Neural cell (in vitro differentiated cells): Measurements from ENCODE around the gene CCDC33. TPM values are rescaled to one million over a fixed set of nuclear protein-coding genes. Genes with fewer than 3 reads are reported as not detected.

Experiments
- H2AFZ ChIP-seq: fragments of 200-600, 300-800 bp; sonication (generic), shearing (Covaris generic); 2 replicates; pipeline ENCODE4 v1.6.0; 2014; ENCODE audit warnings: low read depth, mild to moderate bottlenecking, antibody characterized with exemption, low read length, moderate library complexity
- H3F3A ChIP-seq: fragments of 200-600 bp; shearing (Covaris generic); 2 replicates; pipeline ENCODE4 v1.6.1; 2016; ENCODE audit warnings: mild to moderate bottlenecking, moderate library complexity, mixed read lengths, antibody characterized with exemption, low read length; ENCODE audit not compliant: insufficient read depth, poor library complexity, severe bottlenecking
- H3K27ac ChIP-seq: fragments of 200-600, 300-800 bp; sonication (generic), shearing (Covaris generic); 2 replicates; pipeline ENCODE4 v1.5.1; 2014; ENCODE audit warnings: mild to moderate bottlenecking, low read length, moderate library complexity
- H3K27me3 ChIP-seq: fragments of 300-800, 200-600 bp; sonication (generic), shearing (Covaris generic); 2 replicates; pipeline ENCODE4 v1.6.0; 2014; ENCODE audit warnings: mild to moderate bottlenecking, low read depth, low read length, moderate library complexity; ENCODE audit not compliant: insufficient read depth
- H3K36me3 ChIP-seq: fragments of 300-800, 200-600 bp; sonication (generic), shearing (Covaris generic); 2 replicates; pipeline ENCODE4 v1.5.1; 2014; ENCODE audit warnings: mild to moderate bottlenecking, antibody characterized with exemption, low read length, moderate library complexity; ENCODE audit not compliant: insufficient read depth
- H3K4me2 ChIP-seq: fragments of 300-800, 200-600 bp; sonication (generic), shearing (Covaris generic); 2 replicates; pipeline ENCODE4 v1.6.0; 2014; ENCODE audit warnings: mild to moderate bottlenecking, low read length
- H3K4me3 ChIP-seq: fragments of 300-800, 200-600 bp; sonication (generic), shearing (Covaris generic); 2 replicates; pipeline ENCODE4 v1.5.1; 2014; ENCODE audit warnings: mild to moderate bottlenecking, low read length, moderate library complexity
- H3K79me2 ChIP-seq: fragments of 200-600 bp; shearing (Covaris generic); replicated peaks from 2 replicates; pipeline ENCODE4 v1.6.0; 2014; ENCODE audit warnings: mild to moderate bottlenecking, low read length, moderate library complexity; ENCODE audit not compliant: insufficient read depth
- H3K9ac ChIP-seq: fragments of 300-800, 200-600 bp; sonication (generic), shearing (Covaris generic); 2 replicates; pipeline ENCODE4 v1.6.1; 2016; ENCODE audit warnings: mild to moderate bottlenecking, low read length, mixed read lengths
- H3K9me2 ChIP-seq: fragments of 200-600 bp; shearing (Covaris generic); 2 replicates; pipeline ENCODE4 v1.6.1; 2016; ENCODE audit warnings: mild to moderate bottlenecking, low read length, mixed read lengths; ENCODE audit not compliant: insufficient read depth
- H3K9me3 ChIP-seq: fragments of 200-600, 300-800 bp; sonication (generic), shearing (Covaris generic); 2 replicates; pipeline ENCODE4 v1.6.1; 2016; ENCODE audit warnings: mild to moderate bottlenecking, mixed run types, low read length, moderate library complexity, mixed read lengths
- H4K20me1 ChIP-seq: fragments of 200-600 bp; shearing (Covaris generic); 2 replicates; pipeline ENCODE4 v1.6.1; 2016; ENCODE audit warnings: mild to moderate bottlenecking, mixed run types; ENCODE audit not compliant: insufficient read depth
- CTCF ChIP-seq: fragments of 450-650 bp; IDR thresholded peaks from 2 replicates; pipeline ENCODE4 v1.5.1; 2014; ENCODE audit warnings: antibody characterized with exemption, mild to moderate bottlenecking, moderate library complexity; ENCODE audit not compliant: poor library complexity, severe bottlenecking
- EP300 ChIP-seq: fragments of 450-650 bp; conservative IDR thresholded peaks from 2 replicates; pipeline ENCODE4 v1.6.1; 2014; ENCODE audit warnings: antibody characterized with exemption, mild to moderate bottlenecking, moderate library complexity; ENCODE audit not compliant: poor library complexity, severe bottlenecking
- EZH2 ChIP-seq: fragments of 200-600, 300-800 bp; shearing (Covaris generic), sonication (generic); IDR thresholded peaks from 2 replicates; pipeline ENCODE4 v1.6.1; 2014; ENCODE audit warnings: antibody characterized with exemption, low read length, borderline replicate concordance, mild to moderate bottlenecking; ENCODE audit not compliant: insufficient read depth, poor library complexity, severe bottlenecking
- MXI1 ChIP-seq: fragments of 450-650 bp; conservative IDR thresholded peaks from 2 replicates; pipeline ENCODE4 v1.6.1; 2014; ENCODE audit warnings: antibody characterized with exemption, mild to moderate bottlenecking; ENCODE audit not compliant: poor library complexity, severe bottlenecking
- POLR2AphosphoS5 ChIP-seq: IDR thresholded peaks from 2 replicates; pipeline ENCODE4 v1.6.1; 2012
- RAD21 ChIP-seq: fragments of 450-650 bp; conservative IDR thresholded peaks from 2 replicates; pipeline ENCODE4 v1.6.1; 2014; ENCODE audit warnings: antibody characterized with exemption, mild to moderate bottlenecking, moderate library complexity
- REST ChIP-seq: IDR thresholded peaks from 2 replicates; pipeline ENCODE4 v1.6.1; 2012; ENCODE audit warnings: borderline replicate concordance
- SMC3 ChIP-seq: fragments of 450-650 bp; conservative IDR thresholded peaks from 2 replicates; pipeline ENCODE4 v1.6.1; 2014; ENCODE audit warnings: antibody characterized with exemption, mild to moderate bottlenecking, moderate library complexity; ENCODE audit not compliant: poor library complexity
- TAF1 ChIP-seq: IDR thresholded peaks from 2 replicates; pipeline ENCODE4 v1.6.1; 2012; ENCODE audit warnings: low read depth
- polyA plus RNA-seq: library from polyadenylated mRNA; depleted of rRNA; stranded (reverse); fragments of >200 nt; gene quantifications from 2 replicates; pipeline ENCODE4 v1.2.3, GENCODE V29; 2014

Gene CCDC33
- polyA plus RNA-seq, 1 donor from 2014 or later, result 1.4 TPM

GRCh38 chr15:74240897-74241614, 4.9 kb downstream of the CCDC33 start:
- TF ChIP-seq MXI1, result no peak
- no peak for TF ChIP-seq EP300
- no peak for TF ChIP-seq RAD21
- H3K27ac ChIP-seq, result peak overlapping the region; percentile 44

GRCh38 chr15:74242441-74243185, 6.5 kb downstream of the CCDC33 start:
- TF ChIP-seq MXI1, result no peak
- no peak for TF ChIP-seq REST
- no peak for TF ChIP-seq TAF1
- TF ChIP-seq CTCF, result no peak
- TF ChIP-seq EP300, result no peak
- no peak for TF ChIP-seq SMC3
- no peak for TF ChIP-seq POLR2AphosphoS5
- no peak for TF ChIP-seq RAD21
- TF ChIP-seq EZH2, result no peak
- H3K79me2 ChIP-seq, result no peaks in the 10 kb centered on the region
- H2AFZ ChIP-seq, result no peak overlapping the region
- no peaks in the 10 kb centered on the region for H4K20me1 ChIP-seq
- H3K27ac ChIP-seq, result peak overlapping the region; percentile 95
- no peak overlapping the region for H3K4me3 ChIP-seq
- H3K9me3 ChIP-seq, result no peaks in the 10 kb centered on the region
- H3K4me2 ChIP-seq, result no peak overlapping the region
- H3K9ac ChIP-seq, result peak overlapping the region; percentile 29
- H3K9me2 ChIP-seq, result no peaks in the 10 kb centered on the region
- peaks cover 21% of the 10 kb centered on the region for H3F3A ChIP-seq
- H3K36me3 ChIP-seq, result no peaks in the 10 kb centered on the region
- no peaks in the 10 kb centered on the region for H3K27me3 ChIP-seq

More at GRCh38 chr15:74240897-74241614, 4.9 kb downstream of the CCDC33 start:
- H3F3A ChIP-seq, result peaks cover 16% of the 10 kb centered on the region
- H4K20me1 ChIP-seq, result no peaks in the 10 kb centered on the region
- H3K9me2 ChIP-seq, result no peaks in the 10 kb centered on the region
- no peak overlapping the region for H3K4me2 ChIP-seq
- no peak overlapping the region for H2AFZ ChIP-seq
- no peaks in the 10 kb centered on the region for H3K36me3 ChIP-seq
- H3K4me3 ChIP-seq, result no peak overlapping the region
- H3K27me3 ChIP-seq, result no peaks in the 10 kb centered on the region
- H3K79me2 ChIP-seq, result no peaks in the 10 kb centered on the region
- H3K9ac ChIP-seq, result peak overlapping the region; percentile 38
- H3K9me3 ChIP-seq, result no peaks in the 10 kb centered on the region
